ENCODE results near the gene FAM234B.

The FAM234B gene, protein sequence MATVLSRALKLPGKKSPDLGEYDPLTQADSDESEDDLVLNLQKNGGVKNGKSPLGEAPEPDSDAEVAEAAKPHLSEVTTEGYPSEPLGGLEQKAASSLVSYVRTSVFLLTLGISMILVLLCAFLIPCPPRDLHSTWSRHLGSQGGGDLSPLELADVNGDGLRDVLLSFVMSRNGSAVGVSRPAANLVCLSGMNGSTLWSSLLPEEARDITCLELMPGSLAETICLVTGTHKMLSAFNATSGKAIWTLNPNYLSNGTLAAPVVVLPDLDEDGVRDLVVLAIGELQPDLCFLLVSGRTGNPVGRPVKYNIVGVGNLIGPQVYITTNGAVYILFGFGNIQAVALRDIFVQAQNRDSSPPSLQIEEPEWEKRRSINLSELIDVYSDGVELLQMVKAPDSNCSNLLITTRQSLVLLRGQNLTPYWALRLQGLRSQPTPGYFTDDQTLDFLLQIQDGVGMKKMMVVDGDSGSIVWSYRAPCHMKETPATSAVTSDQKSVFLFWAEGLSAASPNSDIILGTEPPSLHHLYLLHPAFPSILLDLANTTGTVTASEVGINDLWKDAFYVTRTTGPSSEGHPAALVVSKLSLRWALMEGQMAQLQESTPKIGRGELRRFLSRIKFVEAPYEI

DNA sequence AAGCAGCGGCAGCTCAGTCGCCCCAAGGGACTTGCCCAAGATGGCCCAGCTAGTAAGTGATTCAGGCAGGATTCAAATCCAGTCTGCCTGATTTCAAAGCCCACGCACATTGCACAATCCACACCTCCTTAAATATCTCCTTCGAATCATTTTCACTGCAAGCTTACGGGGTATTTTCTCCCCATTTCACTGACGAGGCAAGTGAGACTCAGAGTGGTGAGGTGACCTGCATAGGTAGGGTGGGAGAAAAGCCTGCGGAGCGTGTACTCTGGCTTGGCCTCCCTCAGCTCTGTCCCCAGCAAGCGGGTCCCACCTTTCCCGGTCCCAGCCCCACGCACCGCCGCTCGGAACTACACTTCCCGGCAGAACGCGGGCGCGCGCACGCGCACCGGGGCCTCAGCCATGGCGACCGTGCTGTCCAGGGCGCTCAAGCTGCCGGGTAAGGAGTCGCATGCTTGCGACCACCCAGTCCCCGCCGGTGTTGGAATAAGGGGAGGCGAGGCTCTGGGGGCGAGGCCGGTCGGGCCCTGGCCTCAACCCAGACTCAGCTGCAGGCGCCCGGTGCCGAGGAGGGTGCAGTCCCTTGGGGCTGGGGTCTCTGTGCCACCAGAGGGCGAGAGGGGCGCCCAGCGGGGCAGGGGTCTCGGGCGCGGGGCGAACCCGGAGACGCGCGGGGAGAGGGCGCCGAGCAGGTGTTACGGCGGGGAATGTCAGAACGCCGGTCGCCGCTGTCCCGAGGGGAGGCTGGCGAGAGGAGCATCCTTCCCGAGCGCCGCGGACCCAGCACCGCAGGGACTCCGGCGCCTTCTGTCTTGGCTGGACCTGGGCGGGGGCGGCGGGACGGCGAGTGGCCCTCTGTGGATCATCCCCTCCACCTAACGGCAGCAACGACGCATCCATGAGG, at the start of gene FAM234B:
Gene FAM234B (plus strand): TSS at position 380 of the 904 bp plus-strand sequence. CDS start 23 bp downstream, at position 403.
- peak; percentile 59 for DNase-seq (ENCODE audit: low read depth)

DNA sequence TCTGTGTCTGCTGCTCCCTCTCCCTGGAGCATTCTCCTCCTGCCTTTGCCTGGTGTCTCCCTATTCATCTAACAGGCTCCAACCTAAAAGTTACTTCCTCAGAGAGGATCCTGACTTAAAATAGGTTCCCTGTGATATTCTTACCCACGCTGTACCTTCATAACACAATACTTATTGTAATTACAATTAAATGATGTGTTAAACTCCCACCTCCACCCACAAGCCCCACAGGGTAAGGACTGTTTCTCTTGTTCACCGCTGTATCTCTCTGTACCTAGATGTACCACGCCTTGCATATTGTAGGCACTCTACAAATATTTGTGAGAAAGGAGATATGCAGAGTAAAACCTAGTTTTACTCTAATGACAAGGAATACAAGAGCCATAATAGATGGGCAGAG, 49.1 kb upstream of the FAM234B start:
- no peak for DNase-seq (ENCODE audit: low read depth)

DNA sequence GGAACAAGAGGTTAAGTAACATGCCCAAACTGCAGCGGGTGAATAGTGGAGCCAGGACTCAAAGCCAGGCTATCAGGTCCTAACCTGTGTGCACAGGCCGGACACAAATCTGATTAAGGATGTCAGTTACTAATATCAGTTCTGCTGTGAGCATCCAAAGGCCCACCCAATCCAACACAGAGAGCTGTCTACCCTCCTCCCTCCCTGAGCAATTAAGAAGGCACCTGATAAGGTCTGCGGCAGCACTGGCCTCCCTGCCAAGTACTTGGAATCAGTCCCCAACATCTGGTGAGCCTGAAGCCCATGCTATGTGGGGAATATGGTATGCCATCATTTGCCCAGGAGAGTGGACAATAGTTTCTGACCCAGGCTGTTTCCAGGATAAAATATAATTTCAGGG, 48.0 kb upstream of the FAM234B start:
- no peak for DNase-seq (ENCODE audit: low read depth)

DNA sequence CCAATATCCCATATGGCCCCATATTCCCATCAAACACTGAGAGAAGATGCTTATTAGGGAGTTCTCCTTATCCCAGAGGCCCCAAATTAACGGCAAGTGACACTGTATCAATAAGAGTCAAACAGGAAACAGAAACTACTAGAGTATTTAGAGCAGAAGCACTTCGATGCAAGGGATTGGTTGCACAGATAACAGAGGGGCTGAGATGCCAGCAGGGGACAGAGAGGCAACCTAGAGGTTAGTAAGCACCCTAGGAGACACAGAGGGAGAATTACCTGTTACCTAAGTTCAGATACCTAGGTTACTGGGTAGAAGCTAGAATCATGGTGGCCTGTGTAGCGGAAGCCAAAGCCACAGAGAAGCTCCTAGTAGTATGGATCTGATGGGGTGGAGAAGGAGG, 47.0 kb upstream of the FAM234B start:
- DNase-seq (ENCODE audit: low read depth), result no peak

DNA sequence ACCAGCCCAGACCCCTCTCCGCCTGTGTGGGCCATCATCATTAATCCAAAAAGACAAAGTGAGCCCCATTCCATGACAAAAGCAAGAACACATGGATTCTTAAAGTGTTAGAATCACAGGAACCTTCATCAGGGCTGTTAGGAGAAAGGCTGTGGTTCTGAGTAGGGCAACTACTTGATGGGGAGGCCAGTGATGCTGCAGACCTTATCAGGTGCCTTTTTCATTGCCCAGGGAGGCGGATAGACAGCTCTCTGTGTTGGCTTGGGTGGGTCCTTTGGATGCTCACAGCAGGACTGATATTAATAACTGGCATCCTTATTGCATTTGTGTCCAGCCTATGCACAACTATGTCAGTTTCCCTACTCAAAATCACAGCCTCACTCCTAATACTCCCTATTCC, 46.4 kb upstream of the FAM234B start:
- no peak for DNase-seq (ENCODE audit: low read depth)

DNA sequence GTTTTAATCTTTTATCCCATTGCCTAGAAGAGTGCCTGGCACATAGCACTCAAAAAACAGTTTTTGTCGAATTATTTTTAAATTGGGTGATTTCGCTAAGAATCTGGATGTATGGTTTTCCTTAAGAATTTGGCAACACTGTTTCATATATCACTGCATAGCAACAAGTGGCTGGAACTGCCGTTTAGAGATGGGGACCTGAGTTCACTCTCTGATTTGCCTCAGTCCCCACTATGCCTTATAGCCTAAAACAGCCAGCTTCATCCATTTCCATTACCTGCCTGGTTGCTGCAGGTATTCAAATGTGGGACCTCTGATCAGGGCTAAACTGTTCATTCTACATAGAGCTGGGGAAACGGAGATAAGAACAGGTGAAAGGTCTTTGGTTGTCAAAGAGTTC, 45.9 kb upstream of the FAM234B start:
- DNase-seq (ENCODE audit: low read depth), result no peak

DNA sequence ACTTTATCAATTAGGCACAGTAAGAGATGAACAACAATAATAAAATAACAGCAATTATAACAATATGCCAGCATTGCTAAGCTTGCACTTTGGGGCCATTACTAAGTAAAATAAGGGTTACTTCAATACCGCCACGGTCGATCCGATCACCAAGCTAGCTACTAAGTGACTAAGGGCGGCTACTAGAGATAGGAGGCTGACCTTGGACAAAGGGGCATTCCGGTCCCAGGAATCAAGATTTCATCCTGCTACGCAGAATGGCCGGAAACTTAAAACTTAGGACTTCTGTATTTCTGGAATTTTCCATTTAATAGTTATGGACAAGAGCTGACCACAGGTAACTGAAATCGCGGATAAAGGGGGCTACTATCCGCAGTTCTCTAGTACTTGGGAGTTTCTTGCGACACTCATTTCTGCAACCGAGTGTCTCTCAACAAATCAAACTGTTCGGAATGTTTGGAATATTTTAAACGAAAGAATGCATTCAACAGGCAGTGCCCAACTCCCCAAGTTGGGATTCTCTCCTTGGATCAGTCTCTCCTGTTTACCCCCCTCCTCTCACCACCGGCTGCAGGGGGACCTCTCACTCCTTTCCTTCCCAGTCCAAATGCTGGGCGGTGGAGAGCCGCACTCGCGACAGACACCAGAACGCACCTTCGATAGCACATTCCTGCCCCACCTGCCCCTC, 44.8 kb upstream of the FAM234B start:
- no peak for DNase-seq (ENCODE audit: low read depth)

DNA sequence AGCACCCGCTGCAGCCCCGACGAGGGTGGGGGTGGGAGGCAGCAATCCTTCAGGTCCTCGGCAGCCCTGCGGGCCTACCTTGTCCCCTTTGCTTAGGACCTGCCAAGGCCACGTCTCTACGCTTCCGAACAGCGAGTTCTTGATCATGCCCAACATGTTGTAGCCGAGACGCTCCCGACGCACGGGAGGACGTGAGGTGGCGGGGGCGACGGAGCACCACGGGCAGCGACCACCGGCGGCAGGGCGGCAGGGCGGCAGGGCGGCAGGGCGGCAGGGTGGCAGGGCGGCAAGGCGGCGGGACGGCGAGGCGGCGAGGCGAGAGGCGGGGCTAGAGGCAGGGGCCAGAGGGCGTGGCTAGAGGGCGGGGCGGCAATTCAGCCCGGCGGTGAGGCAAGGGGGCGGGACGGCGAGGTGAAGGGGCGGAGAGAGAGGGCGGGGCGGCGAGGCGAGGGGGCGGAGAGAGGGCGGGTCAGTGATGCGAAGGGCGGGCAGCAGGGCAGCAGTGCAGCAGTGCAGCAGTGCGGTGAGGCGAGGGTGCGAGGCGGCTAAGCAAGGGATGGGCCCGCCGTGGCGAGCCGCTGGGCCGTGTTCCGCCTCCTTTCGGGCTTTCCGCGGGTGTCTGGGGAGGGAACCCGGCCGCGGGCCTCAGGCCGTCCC, 44.1 kb upstream of the FAM234B start, which contains the start of gene HEBP1:
Gene HEBP1 (minus strand): TSS at position 307 of the 657 bp plus-strand sequence. CDS start 151 bp downstream, at position 156.
- DNase-seq (ENCODE audit: low read depth), result peak; percentile 93

DNA sequence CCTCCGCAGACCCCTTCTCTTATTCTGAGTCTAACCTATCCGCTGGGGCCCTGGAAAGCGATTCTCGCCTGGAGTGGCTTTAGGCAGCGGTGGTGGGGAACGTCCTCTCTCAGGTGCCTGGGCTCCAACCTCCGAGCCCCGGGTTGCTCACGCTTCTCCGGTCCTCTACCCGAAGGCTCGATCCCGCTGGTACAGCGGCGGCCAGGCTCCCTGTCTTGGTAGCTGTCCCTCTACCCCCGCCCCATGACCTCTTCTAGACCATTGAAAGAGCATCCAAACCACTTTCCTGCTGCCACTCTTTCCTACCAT, 43.6 kb upstream of the FAM234B start:
- DNase-seq (ENCODE audit: low read depth), result no peak

DNA sequence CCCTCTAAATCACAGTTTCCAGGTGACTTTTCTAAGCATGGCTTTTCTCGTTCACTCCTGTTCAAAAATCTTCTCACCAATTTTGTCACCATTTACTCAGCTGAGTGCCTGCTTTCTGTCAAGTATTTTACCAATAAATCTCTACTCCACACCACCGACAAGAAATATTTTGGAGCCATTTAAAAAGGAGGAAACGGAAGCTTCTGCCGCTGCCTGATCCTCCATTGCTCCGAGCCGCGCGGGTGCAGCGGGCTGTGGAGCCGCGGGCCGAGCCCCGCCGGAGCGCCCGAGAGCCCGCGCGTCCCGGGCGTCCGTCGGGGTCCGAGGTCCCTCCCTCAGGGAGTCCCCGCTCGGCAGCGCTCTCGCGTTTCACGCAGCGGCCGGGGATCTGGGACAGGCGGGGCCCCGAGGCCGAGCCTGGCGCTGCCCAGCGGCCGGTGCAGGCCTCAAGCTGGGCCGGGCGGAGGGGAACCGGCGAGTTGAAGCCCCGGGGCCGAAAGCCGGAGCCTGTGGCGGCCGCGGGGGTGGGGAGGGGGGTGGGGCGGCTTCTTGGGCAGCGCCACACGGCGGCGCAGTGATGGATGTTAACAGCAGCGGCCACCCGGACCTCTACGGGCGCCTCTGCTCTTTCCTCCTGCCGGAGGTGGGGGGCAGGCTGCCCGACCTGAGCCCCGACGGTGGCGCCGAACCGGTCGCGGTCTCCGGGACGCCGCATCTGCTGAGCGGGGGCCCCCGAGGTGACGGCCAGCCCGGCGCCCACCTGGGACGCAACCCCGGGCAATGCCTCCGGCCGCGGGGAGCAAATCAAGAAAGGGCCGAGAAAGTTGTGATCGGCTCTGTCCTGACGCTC, 43.0 kb upstream of the FAM234B start:
- DNase-seq (ENCODE audit: low read depth), result no peak

DNA sequence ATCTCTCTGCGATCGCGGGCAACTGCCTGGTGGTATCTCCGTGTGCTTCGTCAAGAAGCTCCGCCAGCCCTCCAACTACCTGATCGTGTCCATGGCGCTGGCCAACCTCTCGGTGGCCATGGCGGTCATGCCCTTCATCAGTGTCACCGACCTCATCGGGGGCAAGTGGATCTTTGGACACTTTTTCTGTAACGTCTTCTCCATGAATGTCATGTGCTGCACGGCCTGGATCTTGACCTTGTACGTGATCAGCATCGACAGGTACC, 42.5 kb upstream of the FAM234B start:
- no peak for DNase-seq (ENCODE audit: low read depth)

DNA sequence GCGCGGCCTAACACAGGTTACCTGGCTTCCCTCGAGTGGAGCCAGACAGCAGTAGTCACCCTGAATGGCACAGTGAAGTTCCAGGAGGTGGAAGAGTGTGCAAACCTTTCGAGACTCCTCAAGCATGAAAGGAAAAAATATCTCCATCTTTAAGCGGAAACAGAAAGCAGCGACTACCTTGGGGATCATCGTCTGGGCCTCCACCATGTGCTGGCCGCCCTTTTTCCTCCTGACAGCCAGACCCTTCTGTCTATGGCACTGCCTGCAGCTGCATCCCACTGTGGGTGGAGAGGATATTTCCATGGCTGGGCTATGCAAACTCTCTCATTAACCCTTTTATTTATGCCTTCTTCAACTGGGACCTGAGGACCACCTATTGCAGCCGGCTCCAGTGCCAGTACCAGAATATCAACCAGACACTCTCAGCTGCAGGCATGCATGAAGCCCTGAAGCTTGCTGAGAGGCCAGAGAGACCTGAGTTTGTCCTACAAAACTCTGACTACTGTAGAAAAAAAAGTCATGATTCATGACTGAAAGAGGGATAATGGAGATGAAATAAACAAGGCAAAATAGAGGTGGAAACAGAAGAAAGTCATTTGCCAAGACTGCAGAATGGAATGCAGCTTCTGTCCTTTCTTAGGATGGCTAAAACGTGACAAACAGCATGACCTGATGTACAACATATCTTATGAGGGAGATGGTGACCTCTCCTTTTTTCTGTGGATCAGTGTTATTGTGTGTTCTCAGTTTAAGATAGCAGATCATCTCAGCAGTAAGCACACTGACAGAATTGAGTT, 41.7 kb upstream of the FAM234B start:
- no peak for DNase-seq (ENCODE audit: low read depth)

DNA sequence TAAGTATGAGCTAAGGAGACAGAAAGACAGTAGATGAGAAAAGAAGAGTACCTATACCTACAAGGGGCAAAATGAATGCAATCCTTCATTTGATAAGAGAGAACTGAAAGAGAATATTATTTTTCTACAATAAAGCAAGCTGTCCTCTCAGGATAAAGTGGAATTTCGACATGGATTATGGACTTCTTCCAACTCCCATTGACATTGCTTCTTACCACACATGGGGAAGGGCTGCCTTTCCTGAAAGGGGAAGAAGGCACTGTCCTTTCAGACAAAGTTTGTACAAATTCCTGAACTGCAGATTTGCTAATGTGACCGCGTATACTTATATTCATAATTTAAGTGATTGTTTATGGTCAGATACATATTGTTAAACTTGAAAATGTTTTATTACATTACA, 39.8 kb upstream of the FAM234B start:
- DNase-seq (ENCODE audit: low read depth), result no peak

DNA sequence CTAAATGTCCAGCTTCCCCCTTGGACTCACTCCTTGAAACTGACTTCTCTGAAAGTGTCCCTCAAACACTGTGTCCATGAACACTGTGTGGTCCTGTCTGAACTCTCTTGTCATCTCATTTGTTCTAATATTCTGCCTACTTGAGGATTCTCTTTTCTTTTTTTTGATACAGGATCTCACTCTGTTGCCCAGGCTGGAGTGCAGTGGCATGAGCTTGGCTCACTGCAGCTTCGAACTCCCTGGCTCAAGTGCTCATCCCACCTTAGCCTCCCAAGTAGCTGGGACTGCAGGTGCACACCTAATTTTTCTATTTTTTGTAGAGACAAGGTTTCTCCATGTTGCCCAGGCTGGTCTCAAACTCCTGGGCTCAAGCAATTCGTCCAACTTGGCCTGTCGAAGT, 39.2 kb upstream of the FAM234B start:
- DNase-seq (ENCODE audit: low read depth), result no peak

DNA sequence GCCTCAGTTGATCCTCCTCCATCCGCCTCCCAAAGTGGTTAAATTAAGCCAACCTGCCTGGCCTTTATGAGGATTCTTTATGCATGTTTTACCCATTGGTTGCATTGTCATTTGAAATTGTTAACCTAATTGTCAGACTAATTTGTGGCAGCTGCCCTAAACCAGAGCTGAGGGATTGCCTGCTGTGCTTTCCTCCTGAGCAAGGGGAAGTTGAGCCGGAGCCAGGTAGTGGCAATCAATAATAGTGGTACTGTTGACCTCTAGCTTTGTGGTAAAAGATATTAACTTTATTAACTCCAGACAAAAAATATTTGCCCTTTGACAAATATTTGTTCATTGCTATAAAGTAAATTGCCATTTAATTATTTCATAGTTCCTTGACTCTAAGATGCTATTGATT, 38.5 kb upstream of the FAM234B start:
- no peak for DNase-seq (ENCODE audit: low read depth)

DNA sequence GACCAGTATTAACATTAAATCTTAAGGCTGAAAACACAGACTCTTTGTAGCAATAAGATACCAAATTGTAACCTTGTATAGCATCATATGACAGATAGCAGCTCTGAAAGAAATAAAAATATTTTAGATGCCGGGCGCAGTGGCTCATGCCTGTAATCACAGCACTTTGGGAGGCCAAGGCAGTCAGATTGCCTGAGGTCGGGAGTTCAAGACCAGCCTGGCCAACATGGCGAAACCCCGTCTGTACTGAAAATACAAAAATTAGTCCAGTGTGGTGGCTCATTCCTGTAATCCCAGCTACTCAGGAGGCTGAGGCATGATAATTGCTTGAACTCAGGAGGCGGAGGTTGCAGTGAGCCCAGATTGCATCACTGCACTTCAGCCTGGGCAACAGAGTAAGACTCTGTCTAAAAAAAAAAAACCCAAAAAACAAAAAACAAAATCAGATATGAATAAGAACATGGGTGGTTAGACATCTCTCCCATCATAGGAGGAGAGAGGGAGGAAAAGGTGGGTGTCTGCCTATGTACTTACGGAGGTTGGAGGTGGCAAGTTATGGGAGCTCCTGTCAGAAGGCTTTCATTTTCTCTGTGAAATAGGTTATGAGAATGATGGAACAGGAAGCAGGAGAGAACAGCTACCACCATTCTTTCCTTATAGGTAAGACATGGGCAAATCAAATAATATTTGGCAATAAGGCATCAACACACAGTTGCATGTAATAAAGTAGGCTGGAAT, 36.5 kb upstream of the FAM234B start:
- no peak for DNase-seq (ENCODE audit: low read depth)

DNA sequence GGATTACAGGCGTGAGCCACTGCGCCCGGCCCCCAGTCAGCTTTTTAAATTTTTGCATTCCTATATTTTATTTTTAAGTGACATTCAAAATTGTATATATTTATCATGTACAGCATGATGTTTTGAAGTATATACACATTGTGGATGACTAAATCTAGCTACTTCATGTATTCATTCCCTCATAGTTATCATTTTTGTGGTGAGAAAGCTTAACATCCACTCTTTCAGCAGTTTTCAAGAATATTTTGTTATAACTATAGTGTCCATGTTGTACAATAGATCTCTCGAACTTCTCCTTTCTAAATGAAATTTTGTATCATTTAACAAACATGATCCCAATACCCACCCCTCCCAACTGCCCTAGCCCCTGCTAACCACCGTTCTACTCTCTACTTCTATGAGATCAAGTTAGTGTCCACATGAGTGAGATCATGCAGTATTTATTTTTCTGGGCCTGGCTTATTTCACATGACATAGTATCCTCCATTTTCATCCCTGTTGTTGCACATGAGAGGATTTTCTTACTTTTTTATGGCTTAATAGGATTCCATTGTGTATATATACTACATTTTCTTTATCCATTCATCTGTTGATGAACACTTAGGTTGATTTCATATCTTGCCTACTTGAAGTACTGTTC, 35.3 kb upstream of the FAM234B start:
- no peak for DNase-seq (ENCODE audit: low read depth)

DNA sequence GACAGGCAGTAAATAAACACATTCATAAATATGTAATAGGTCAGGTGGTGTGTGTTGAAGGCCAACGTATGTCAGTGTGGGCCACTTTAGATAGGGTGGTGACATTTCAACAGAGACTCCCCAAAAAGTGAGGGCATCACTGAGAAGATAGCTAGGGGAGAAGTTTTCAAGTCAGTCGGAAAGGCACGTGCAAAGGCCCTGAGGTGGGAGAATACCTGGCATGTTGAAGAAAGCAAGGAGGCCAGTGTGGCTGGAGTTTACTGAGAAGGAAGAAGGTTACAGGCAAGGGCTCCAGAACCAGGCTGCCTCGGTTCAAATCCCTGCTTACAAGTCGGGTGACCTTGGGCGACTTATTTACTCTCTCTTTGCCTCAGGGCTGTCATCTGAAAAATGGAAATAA, 33.1 kb upstream of the FAM234B start:
- no peak for DNase-seq (ENCODE audit: low read depth)

DNA sequence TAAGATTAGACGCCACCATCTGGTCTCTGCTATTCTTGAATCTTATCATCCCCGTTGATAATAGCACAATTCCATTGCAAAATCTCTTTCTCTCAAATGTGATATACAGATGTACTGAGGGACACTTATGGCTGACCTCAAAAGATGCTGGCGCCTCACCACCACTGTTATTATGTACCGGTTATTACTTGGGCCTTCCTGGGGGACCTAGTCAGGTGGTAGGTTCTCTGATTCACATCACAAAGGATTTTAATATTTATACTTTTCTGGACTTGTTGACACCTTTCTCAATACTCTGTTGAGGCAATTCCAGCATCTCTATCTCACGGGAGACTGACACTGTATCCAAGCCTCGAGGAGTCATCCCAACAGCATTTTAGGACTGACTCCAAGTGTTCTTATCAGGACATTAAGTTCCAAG, 21.3 kb upstream of the FAM234B start:
- DNase-seq (ENCODE audit: low read depth), result no peak
